Lower lobe of right lung (tissue), 2 donors: ENCODE results near the gene CALU. TPM values are rescaled to one million over a fixed set of nuclear protein-coding genes. Genes with fewer than 3 reads are reported as not detected.
A peak's percentile ranks its signal among the peaks of the same experiment; 100 is the strongest.

ENCODE experiments used
- ATAC-seq, 2 donors: fragments of 200-7000 bp; cut with Tn5 transposase; one replicate each; pipeline ENCODE4 v1.9.1; 2020 to 2022; ENCODE audit warnings: mild to moderate bottlenecking in 2 of 2, moderate library complexity in 2 of 2
- DNase-seq: peaks from one replicate; pipeline ENCODE4 v3.0.0-alpha.2; 2020
- H3K27ac ChIP-seq: fragments of 200-600 bp; one replicate; pipeline ENCODE4 v1.8.0; 2022
- H3K27me3 ChIP-seq: fragments of 200-600 bp; one replicate; pipeline ENCODE4 v1.8.0; 2022; ENCODE audit warnings: low read depth
- H3K36me3 ChIP-seq: fragments of 200-600 bp; one replicate; pipeline ENCODE4 v1.8.0; 2022; ENCODE audit warnings: mild to moderate bottlenecking
- H3K4me1 ChIP-seq: fragments of 200-600 bp; one replicate; pipeline ENCODE4 v1.8.0; 2022
- H3K4me3 ChIP-seq: fragments of 200-600 bp; one replicate; pipeline ENCODE4 v1.8.0; 2022; ENCODE audit warnings: mild to moderate bottlenecking
- H3K9me3 ChIP-seq: fragments of 200-600 bp; one replicate; pipeline ENCODE4 v1.8.0; 2022
- CTCF ChIP-seq: fragments of 200-600 bp; IDR thresholded peaks from one replicate; pipeline ENCODE4 v1.8.0; 2022; ENCODE audit warnings: antibody characterized with exemption, mild to moderate bottlenecking
- intact Hi-C: fragments of 100-400 bp; cut with DNase I; formaldehyde crosslinking; loops from one replicate; pipeline ENCODE4 v1.11.0; 2022
- long read RNA-seq: library from polyadenylated mRNA; unstranded; transcript quantifications from one replicate; pipeline ENCODE4 v2.0.0, GENCODE V29; 2021
- total RNA-seq: library from RNA; stranded (reverse); fragmentation: NEBNext Ultra II Directional; extraction: Animal tissue kit (Norgen Biotek cat#: 25700); gene quantifications from one replicate; pipeline ENCODE4 v1.2.1, GENCODE V29; 2021
- donor health status: DM: no; HTN: yes; CAD: no; lungs with severe emphysema.

CALU gene
- 84.6 TPM for total RNA-seq
- long read RNA-seq, transcript CALU-202 (7 exons, 2,438 nt) = minor isoform, 55 of 290 reads
- long read RNA-seq, transcript CALU-201 (7 exons, 3,357 nt) = major isoform, 212 of 290 reads
- long read RNA-seq, partial matches to known transcripts = 10 of 290 reads
- long read RNA-seq, other reads (novel, unspliced or antisense) = 13 of 290 reads

- Histone ChIP-seq H3K4me3 (peak within 1 kb of the TSS; percentile 95), H3K36me3 (no peaks in the 10 kb centered on the region), H3K27ac (peak within 1 kb of the TSS; percentile 95), H3K27me3 (no peaks in the 10 kb centered on the region), H3K4me1 (peaks cover 44% of the 10 kb centered on the region), H3K9me3 (no peaks in the 10 kb centered on the region)
- DNase-seq (peak; percentile 97), ATAC-seq (peak; percentile 99)
- TF ChIP-seq CTCF = no peak
- intact Hi-C loops = no loop called here
These were observed at the start of gene CALU for GRCh38 chr7:128739048-128739962. Gene CALU, plus strand, starts transcription at chr7:128739359. Its CDS starts 9,225 bp downstream, at chr7:128748584.

DNA sequence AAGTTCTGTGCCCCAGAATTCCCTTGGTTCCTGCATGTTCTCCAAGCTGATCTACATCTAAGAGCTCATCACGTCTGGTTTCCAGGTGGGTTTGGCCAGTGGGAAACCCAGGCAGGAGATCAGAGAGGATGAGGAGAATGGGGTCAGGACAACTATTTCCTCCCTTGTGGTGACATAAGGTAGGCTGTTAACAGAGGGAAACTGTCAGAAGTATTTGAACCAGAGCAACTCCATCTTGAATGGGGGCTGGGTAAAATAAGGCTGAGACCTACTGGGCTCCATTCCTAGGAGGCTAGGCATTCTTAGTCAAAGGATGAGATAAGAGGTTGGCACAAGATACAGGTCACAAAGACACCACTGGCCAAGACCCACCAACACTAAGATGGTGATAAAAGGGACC lies 47.9 kb upstream of the CALU start:
- no peaks in the 10 kb centered on the region for H3K4me1 ChIP-seq
- DNase-seq (no peak), ATAC-seq (no peak)
- H3K9me3 ChIP-seq = no peaks in the 10 kb centered on the region
- H3K36me3 ChIP-seq = no peaks in the 10 kb centered on the region
- no peak for TF ChIP-seq CTCF
- H3K27me3 ChIP-seq = peaks cover 3% of the 10 kb centered on the region
- no peak overlapping the region for H3K4me3 ChIP-seq
- H3K27ac ChIP-seq = no peak overlapping the region
- intact Hi-C loops = no loop called here

DNA sequence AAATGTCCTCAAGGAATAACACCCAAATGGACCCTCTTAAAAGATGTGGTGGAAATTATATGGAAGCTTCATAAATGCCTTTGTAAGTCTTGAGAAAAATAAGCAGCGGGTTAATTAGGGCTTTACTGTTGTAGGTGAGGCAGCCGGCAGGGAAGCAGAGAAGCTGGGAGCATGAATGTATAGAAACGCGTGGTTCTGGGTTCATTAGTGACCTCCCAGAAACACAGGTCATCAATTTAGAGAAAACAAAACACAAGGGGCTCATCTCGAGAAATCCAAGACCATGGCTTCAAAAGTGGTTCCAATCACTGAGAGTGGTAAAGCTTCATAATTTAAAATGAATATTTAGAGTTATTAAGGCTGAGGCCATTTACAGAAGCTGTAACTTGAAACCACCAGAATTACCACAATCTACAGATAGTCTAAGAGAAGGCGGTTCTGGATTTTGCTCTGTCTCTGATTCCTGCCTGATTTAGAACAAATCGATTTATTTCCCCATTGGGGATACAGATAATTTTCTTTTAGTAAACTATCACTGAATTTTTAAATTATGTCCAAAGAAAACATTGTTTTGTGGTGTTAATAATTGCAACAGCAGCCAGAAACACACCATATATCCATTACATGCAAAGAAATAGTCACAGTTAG lies 46.4 kb upstream of the CALU start:
- Histone ChIP-seq H3K27ac (no peak overlapping the region), H3K9me3 (no peaks in the 10 kb centered on the region), H3K36me3 (no peaks in the 10 kb centered on the region), H3K4me3 (no peak overlapping the region), H3K4me1 (peaks cover 6% of the 10 kb centered on the region), H3K27me3 (peaks cover 18% of the 10 kb centered on the region)
- DNase-seq (no peak), ATAC-seq (no peak)
- TF ChIP-seq CTCF = no peak
- intact Hi-C loops = no loop called here

GRCh38 chr7:128693373-128694015 lies 45.7 kb upstream of the CALU start:
- Histone ChIP-seq H3K36me3 (no peaks in the 10 kb centered on the region), H3K4me3 (no peak overlapping the region), H3K4me1 (peaks cover 7% of the 10 kb centered on the region), H3K27ac (no peak overlapping the region), H3K9me3 (no peaks in the 10 kb centered on the region), H3K27me3 (peaks cover 25% of the 10 kb centered on the region)
- DNase-seq (no peak), ATAC-seq (no peak)
- intact Hi-C loops = no loop called here
- TF ChIP-seq CTCF = no peak

- intact Hi-C loops = no loop called here
- Histone ChIP-seq H3K27ac (no peak overlapping the region), H3K4me1 (peaks cover 7% of the 10 kb centered on the region), H3K9me3 (no peaks in the 10 kb centered on the region), H3K4me3 (no peak overlapping the region), H3K36me3 (no peaks in the 10 kb centered on the region), H3K27me3 (peaks cover 37% of the 10 kb centered on the region)
- no peak for ATAC-seq
- no peak for TF ChIP-seq CTCF
- DNase-seq = no peak
These were observed 44.4 kb upstream of the CALU start for GRCh38 chr7:128694738-128695137.
